GM12873 (cell line): ENCODE results near the gene ZSWIM7.

Source experiments
- TF ChIP-seq, protein P1 (sequence below): IDR thresholded peaks from 2 replicates; pipeline ENCODE4 v1.5.1; 2012; ENCODE audit warnings: low read depth, mild to moderate bottlenecking, moderate library complexity, low read length, control low read depth; ENCODE audit not compliant: insufficient read depth; ENCODE audit errors: missing control alignments

The ZSWIM7 gene

DNA sequence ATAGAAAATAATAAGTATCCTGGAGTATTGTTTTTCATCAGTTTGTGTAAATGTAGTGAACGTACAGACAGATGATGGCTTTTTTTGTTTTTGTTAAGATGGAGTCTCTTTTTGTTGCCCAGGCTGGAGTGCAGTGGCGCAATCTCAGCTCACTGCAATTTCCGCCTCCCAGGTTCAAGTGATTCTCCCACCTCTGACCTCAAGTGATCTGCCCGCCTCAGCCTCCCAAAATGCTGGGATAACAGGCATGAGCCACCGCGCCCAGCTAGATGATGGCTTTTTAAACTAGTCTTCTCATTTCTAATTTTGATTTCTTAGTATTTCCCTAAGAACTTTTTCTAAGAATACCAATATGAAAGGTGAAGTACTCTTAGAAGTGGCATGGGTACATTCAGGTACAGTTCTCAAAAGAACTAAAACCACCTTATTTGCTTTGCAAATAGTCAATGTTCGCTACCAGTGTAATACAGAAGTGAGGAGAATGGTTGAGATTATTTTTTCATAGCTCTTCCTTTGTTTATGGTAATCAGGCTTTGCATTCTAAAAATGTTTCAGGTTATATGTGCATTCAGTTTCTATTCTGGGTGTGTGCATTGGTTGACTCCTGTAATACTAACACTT, 34.3 kb upstream of the ZSWIM7 start:
- TF ChIP-seq, protein P1, sequence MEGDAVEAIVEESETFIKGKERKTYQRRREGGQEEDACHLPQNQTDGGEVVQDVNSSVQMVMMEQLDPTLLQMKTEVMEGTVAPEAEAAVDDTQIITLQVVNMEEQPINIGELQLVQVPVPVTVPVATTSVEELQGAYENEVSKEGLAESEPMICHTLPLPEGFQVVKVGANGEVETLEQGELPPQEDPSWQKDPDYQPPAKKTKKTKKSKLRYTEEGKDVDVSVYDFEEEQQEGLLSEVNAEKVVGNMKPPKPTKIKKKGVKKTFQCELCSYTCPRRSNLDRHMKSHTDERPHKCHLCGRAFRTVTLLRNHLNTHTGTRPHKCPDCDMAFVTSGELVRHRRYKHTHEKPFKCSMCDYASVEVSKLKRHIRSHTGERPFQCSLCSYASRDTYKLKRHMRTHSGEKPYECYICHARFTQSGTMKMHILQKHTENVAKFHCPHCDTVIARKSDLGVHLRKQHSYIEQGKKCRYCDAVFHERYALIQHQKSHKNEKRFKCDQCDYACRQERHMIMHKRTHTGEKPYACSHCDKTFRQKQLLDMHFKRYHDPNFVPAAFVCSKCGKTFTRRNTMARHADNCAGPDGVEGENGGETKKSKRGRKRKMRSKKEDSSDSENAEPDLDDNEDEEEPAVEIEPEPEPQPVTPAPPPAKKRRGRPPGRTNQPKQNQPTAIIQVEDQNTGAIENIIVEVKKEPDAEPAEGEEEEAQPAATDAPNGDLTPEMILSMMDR, result no peak

DNA sequence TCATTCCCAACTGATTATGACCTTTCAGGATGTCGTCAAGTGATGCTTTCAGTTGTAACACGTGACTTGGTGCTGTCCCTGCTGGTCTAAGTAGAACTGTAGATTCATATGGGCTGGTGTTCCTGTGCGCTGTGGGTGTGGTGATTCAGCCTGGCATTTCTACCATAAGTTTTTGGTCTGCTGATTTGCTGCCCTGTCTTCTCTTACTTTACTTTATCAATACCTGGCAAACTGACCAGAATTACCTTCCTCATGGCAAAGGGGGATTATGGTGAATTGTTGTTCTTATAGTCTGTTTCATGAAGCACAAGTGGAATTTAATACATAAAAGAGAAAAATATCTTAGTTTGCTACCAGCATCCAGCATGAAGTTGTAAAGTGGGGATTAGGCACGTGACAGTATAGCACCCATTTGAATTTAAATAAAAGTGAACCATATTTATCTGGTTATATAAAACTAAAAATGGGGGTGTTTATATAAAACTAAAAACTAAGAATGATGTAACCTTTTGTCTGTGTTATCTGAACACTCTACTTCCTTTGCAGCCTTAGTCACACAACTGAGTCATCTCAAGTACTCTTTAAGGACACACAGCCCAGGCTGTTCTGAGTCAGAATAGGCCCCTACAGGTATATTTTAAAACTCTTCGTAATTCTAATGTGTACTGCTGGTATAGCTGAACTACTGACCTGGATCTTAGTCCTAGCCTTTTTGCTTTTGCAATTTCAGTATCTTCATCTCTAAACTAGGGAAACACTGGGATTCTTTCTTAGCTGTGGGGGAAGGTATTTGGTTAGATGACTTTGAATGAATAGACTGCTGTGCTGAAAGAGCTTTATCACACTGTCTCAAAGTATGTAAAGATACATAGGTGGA, 28.4 kb upstream of the ZSWIM7 start:
- TF ChIP-seq, protein P1, result no peak

DNA sequence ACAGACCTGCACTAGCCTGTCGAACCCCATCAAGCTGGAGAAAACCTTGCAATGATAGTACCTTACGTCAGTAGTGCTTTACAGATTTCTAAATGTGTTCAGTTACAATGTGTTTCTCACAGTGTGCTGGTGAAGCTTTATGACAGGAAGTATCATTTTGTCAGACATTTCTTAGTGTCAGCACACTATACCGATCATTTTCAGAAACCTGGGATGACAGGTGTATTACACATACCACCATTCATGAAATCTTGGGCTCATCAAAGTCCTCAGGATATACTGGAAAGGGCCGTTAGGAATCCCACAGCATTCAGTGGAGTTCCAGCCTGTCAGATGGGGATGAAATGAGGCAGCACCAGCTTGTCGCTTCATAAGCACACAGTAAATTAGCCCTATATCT, 27.4 kb upstream of the ZSWIM7 start:
- TF ChIP-seq, protein P1, result no peak

DNA sequence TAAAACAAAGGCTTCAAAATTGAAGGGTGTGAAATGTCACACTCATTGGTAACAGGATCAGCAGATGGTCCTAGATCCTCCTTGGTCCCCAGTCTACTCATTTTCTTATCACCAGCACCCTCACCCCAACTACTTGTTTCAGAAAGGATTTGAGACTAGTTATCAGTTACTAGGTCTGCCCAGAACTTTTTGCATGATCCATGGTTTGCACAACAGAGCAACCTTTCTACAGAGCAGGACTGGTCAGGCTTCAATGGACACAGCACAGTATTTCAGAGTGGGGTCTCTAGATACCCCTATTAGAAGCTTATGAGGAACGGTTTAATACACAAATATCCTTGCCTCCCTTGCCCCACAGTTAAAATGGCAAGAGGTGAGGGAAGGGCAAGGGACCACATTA, 25.7 kb upstream of the ZSWIM7 start:
- TF ChIP-seq, protein P1, result no peak

DNA sequence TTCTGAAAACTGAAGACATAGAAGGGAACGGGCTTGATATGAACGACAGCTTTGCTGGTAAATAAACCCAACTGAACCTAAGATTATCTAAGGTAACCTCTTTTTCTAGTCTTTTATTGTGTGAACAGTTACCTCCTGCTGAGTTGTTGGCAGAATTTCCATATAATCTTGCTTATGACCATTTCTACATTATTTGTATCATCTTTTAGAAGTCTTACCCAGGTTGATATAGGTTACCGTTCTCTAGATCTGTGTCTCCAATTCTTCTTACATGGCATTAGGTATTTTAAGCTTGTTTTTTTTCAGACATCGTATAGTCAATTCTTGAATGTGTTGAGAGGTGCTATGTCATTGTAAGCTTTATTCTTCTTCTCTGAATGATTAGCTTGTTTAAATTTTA, 24.4 kb upstream of the ZSWIM7 start:
- TF ChIP-seq, protein P1, result no peak

DNA sequence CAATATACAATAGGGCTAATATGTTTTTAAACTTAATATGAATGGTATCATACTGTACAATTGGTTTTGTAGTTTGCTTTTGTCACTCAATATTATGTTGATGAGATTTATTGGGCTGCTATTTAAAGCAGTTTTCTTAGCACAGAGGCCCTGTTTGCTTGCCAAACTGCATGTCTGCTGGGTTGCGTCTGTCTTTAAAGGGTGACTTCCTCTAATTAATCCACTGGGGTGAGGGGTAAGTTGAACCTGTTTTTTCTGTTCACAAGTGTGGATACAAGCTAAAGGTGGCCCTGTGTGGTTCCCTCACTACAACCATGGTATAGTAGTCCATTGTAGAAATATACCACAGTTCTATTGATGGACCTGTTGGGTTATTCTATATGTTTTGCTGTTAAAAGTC, 19.8 kb upstream of the ZSWIM7 start:
- TF ChIP-seq, protein P1, result no peak

DNA sequence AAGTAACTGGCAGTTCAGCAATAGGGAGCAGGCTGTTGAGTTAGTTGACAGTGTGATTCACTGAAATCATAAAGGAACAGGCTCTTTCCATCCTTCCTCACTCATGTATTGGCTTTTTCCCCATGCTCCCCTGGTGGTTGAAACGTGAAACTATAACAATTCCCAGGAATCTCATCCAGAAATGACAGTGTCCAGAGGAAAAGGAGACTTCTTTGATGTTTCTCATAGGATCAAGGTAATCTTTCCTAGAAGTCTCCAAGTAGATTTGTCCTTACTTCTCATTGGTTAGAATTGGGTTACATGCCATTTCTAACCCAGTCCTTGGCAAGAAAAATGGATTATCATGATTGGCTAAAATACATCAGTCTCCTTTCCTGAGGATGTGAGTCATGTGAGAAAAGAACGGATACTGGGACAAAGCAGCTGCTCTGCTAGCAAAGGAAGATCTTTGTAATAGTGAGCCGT, 14.5 kb upstream of the ZSWIM7 start:
- TF ChIP-seq, protein P1, result peak; percentile 25
